Endothelial cell (in vitro differentiated cells): ENCODE measurements around the gene VIL1. TPM values are rescaled to one million over a fixed set of nuclear protein-coding genes. Genes with fewer than 3 reads are reported as not detected.

Experiments used
- DNase-seq: peaks from one replicate; pipeline ENCODE4 v3.0.0; 2021; ENCODE audit warnings: low spot score
- H3K27ac Mint-ChIP-seq: one replicate; pipeline ENCODE4 v1.8.0; 2021; ENCODE audit warnings: mixed read lengths, inconsistent platforms; ENCODE audit not compliant: unreplicated experiment
- H3K27me3 Mint-ChIP-seq: one replicate; pipeline ENCODE4 v1.8.0; 2021; ENCODE audit warnings: mild to moderate bottlenecking, moderate library complexity, mixed read lengths, inconsistent platforms; ENCODE audit not compliant: unreplicated experiment
- H3K36me3 Mint-ChIP-seq: one replicate; pipeline ENCODE4 v1.8.0; 2021; ENCODE audit warnings: mild to moderate bottlenecking, low read depth, mixed read lengths, inconsistent platforms; ENCODE audit not compliant: unreplicated experiment
- H3K4me1 Mint-ChIP-seq: one replicate; pipeline ENCODE4 v1.8.0; 2021; ENCODE audit warnings: mild to moderate bottlenecking, mixed read lengths, inconsistent platforms; ENCODE audit not compliant: unreplicated experiment
- H3K4me3 Mint-ChIP-seq: one replicate; pipeline ENCODE4 v1.8.0; 2021; ENCODE audit warnings: mild to moderate bottlenecking, mixed read lengths, inconsistent platforms; ENCODE audit not compliant: unreplicated experiment
- H3K9me3 Mint-ChIP-seq: one replicate; pipeline ENCODE4 v1.8.0; 2021; ENCODE audit warnings: mixed read lengths, inconsistent platforms; ENCODE audit not compliant: unreplicated experiment
- CTCF ChIP-seq: fragments of 200-600 bp; sonication (generic); IDR thresholded peaks from one replicate; pipeline ENCODE4 v1.5.0; 2021; ENCODE audit warnings: antibody characterized with exemption; ENCODE audit not compliant: unreplicated experiment
- total RNA-seq: library from RNA; stranded (reverse); fragmentation: NEBNext Ultra II Directional; extraction: Animal tissue kit (Norgen Biotek cat#: 25700); gene quantifications from one replicate; pipeline ENCODE4 v1.2.1, GENCODE V29; 2021; ENCODE audit not compliant: unreplicated experiment

The VIL1 gene
- total RNA-seq, 1 donor from 2014 or later = 0.44 TPM

- peak overlapping the region; percentile 51 for H3K4me3 Mint-ChIP-seq
- no peak for TF ChIP-seq CTCF
- H3K27me3 Mint-ChIP-seq = peaks cover 5% of the 10 kb centered on the region
- no peak for DNase-seq
- no peaks in the 10 kb centered on the region for H3K9me3 Mint-ChIP-seq
- no peak overlapping the region for H3K27ac Mint-ChIP-seq
- H3K36me3 Mint-ChIP-seq = peaks cover 10% of the 10 kb centered on the region
- peaks cover 27% of the 10 kb centered on the region for H3K4me1 Mint-ChIP-seq
These were observed 14.4 kb upstream of the VIL1 start for GRCh38 chr2:218404351-218405085.

- H3K4me3 Mint-ChIP-seq = peak overlapping the region; percentile 56
- H3K36me3 Mint-ChIP-seq = peaks cover 10% of the 10 kb centered on the region
These were observed 13.7 kb upstream of the VIL1 start for GRCh38 chr2:218405086-218405745.

GRCh38 chr2:218405746-218406208, 13.1 kb upstream of the VIL1 start:
- Mint-ChIP-seq H3K27me3 (peaks cover 5% of the 10 kb centered on the region), H3K9me3 (no peaks in the 10 kb centered on the region), H3K27ac (peak overlapping the region; percentile 81), H3K4me1 (peaks cover 27% of the 10 kb centered on the region), H3K36me3 (peaks cover 10% of the 10 kb centered on the region), H3K4me3 (peak overlapping the region; percentile 71)
- no peak for TF ChIP-seq CTCF
- peak; percentile 29 for DNase-seq

More at GRCh38 chr2:218405086-218405745, 13.7 kb upstream of the VIL1 start:
- Mint-ChIP-seq H3K4me1 (peaks cover 27% of the 10 kb centered on the region), H3K27me3 (peaks cover 5% of the 10 kb centered on the region), H3K9me3 (no peaks in the 10 kb centered on the region), H3K27ac (peak overlapping the region; percentile 81)
- DNase-seq = no peak
- TF ChIP-seq CTCF = no peak

- H3K9me3 Mint-ChIP-seq = no peaks in the 10 kb centered on the region
These were observed 12.5 kb upstream of the VIL1 start for GRCh38 chr2:218406209-218406948.

More at GRCh38 chr2:218406209-218406948, 12.5 kb upstream of the VIL1 start:
- DNase-seq = peak; percentile 98
- peak overlapping the region; percentile 81 for H3K27ac Mint-ChIP-seq
- H3K36me3 Mint-ChIP-seq = peaks cover 10% of the 10 kb centered on the region
- peak overlapping the region; percentile 71 for H3K4me3 Mint-ChIP-seq
- peak; percentile 43 for TF ChIP-seq CTCF
- H3K4me1 Mint-ChIP-seq = peaks cover 27% of the 10 kb centered on the region
- peaks cover 5% of the 10 kb centered on the region for H3K27me3 Mint-ChIP-seq
